Spleen (tissue), 7 donors: ENCODE measurements around the gene PRDM16.

Source experiments
- POLR2A ChIP-seq, 3 donors: fragments of 450-650 bp; IDR thresholded peaks; one replicate each; pipeline ENCODE4 v1.5.1; 2017; ENCODE audit warnings: antibody characterized with exemption in 3 of 3, mild to moderate bottlenecking in 1 of 3
- POLR2AphosphoS5 ChIP-seq, 3 donors: sonication (generic); formaldehyde crosslinking; IDR thresholded peaks; one replicate each; pipeline ENCODE4 v1.5.1; 2017; ENCODE audit warnings: antibody characterized with exemption in 3 of 3
- TF ChIP-seq, protein P1 (sequence below), 11 experiments: fragments of 200-600 bp in 7 of 11; fragments of 450-650 bp in 4 of 11; sonication (generic) in 4 of 11; IDR thresholded peaks in 8 of 11; conservative IDR thresholded peaks in 3 of 11; 1 replicate in 7 of 11; 2 replicates in 4 of 11; pipeline versions ENCODE4 v1.4.0 to v1.8.0; 2016 to 2021; ENCODE audit warnings: antibody characterized with exemption in 11 of 11, inconsistent platforms in 4 of 11, mild to moderate bottlenecking in 1 of 11
- donor health status: DM: no; HTN: no; CAD: no; lungs with moderate emphysema.
- donor health status: DM: no; HTN: no; CAD: no.
- donor health status: DM: no; HTN: no; CAD: no.

DNA sequence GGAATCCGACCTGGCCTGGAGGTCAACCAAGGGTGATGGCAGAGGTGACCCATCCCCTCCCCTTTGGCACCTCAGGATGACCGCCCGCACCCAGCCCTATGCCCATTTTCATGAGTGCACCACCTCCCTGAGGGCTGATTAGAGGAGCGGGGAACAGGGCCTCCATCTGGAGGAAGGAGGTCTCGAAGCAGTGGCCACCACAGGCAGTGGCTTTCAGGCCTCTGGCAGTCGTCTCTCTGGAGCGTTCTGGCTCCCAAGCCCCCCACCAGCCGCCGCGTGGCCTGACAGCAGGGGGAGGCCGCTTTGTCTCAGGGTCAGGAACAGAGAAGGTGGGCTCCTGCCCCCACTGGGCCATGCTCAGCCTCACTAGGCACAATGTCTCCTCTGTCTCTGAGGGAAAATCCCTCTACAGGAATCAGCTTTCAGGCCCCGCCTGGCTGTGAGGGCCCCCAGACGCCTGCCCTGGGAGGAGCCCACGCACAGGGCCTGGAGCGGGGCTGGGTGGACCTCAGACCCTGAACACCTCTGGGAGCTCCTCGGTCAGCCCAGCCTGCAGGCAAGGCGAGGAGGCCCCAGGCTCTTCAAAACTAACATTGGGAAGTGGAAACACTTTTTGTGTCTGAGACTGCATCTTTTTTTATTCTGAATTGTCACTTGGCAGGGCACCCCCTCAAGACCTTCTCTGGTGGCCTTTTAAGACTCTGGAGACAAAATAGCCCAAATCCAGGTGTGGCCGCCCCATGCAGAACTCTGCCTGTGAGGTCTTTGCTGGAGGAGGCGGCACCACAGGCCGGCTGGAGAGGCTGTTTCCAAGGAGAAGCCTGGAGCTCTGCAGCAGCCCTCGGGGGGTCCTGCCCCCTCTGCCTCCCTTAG lies 257.7 kb downstream of the PRDM16 start:
- TF ChIP-seq, protein P1, sequence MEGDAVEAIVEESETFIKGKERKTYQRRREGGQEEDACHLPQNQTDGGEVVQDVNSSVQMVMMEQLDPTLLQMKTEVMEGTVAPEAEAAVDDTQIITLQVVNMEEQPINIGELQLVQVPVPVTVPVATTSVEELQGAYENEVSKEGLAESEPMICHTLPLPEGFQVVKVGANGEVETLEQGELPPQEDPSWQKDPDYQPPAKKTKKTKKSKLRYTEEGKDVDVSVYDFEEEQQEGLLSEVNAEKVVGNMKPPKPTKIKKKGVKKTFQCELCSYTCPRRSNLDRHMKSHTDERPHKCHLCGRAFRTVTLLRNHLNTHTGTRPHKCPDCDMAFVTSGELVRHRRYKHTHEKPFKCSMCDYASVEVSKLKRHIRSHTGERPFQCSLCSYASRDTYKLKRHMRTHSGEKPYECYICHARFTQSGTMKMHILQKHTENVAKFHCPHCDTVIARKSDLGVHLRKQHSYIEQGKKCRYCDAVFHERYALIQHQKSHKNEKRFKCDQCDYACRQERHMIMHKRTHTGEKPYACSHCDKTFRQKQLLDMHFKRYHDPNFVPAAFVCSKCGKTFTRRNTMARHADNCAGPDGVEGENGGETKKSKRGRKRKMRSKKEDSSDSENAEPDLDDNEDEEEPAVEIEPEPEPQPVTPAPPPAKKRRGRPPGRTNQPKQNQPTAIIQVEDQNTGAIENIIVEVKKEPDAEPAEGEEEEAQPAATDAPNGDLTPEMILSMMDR (IDR thresholded peaks at IDR 0.05 in 8 of 11, conservative IDR thresholded peaks at IDR 0.05 in 3 of 11) = no peak
- no peak for TF ChIP-seq POLR2AphosphoS5 (IDR thresholded peaks at IDR 0.05)
- TF ChIP-seq POLR2A (IDR thresholded peaks at IDR 0.05) = no peak
